GM12892 (cell line): ENCODE data around the gene AFDN. TPM values are rescaled to one million over a fixed set of nuclear protein-coding genes. Genes with fewer than 3 reads are reported as not detected.

Source experiments
- DNase-seq: peaks from one replicate; pipeline ENCODE4 v3.0.0; 2011; ENCODE audit not compliant: insufficient read length
- FAIRE-seq: peaks from 2 replicates; lab custom pipeline; 2011; peaks lifted over from hg19 to GRCh38; lab: Jason Lieb, UNC
- POLR2A ChIP-seq: IDR thresholded peaks from 2 replicates; pipeline ENCODE4 v1.6.1; 2011; ENCODE audit warnings: low read depth, low read length, control low read depth
- POLR2AphosphoS5 ChIP-seq: IDR thresholded peaks from 2 replicates; pipeline ENCODE4 v1.6.1; 2011; ENCODE audit warnings: low read depth, low read length, control low read depth
- TAF1 ChIP-seq: IDR thresholded peaks from 2 replicates; pipeline ENCODE4 v1.6.1; 2011; ENCODE audit warnings: low read depth, mild to moderate bottlenecking, control low read depth, low read length, borderline replicate concordance
- polyA plus RNA-seq: library from polyadenylated mRNA; unstranded; fragments of >200 nt; gene quantifications from one replicate; pipeline ENCODE4 v1.2.1, GENCODE V29; 2012; ENCODE audit warnings: missing spikeins, inconsistent platforms; ENCODE audit not compliant: missing spikeins

Gene AFDN, protein sequence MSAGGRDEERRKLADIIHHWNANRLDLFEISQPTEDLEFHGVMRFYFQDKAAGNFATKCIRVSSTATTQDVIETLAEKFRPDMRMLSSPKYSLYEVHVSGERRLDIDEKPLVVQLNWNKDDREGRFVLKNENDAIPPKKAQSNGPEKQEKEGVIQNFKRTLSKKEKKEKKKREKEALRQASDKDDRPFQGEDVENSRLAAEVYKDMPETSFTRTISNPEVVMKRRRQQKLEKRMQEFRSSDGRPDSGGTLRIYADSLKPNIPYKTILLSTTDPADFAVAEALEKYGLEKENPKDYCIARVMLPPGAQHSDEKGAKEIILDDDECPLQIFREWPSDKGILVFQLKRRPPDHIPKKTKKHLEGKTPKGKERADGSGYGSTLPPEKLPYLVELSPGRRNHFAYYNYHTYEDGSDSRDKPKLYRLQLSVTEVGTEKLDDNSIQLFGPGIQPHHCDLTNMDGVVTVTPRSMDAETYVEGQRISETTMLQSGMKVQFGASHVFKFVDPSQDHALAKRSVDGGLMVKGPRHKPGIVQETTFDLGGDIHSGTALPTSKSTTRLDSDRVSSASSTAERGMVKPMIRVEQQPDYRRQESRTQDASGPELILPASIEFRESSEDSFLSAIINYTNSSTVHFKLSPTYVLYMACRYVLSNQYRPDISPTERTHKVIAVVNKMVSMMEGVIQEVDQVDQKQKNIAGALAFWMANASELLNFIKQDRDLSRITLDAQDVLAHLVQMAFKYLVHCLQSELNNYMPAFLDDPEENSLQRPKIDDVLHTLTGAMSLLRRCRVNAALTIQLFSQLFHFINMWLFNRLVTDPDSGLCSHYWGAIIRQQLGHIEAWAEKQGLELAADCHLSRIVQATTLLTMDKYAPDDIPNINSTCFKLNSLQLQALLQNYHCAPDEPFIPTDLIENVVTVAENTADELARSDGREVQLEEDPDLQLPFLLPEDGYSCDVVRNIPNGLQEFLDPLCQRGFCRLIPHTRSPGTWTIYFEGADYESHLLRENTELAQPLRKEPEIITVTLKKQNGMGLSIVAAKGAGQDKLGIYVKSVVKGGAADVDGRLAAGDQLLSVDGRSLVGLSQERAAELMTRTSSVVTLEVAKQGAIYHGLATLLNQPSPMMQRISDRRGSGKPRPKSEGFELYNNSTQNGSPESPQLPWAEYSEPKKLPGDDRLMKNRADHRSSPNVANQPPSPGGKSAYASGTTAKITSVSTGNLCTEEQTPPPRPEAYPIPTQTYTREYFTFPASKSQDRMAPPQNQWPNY (N-terminal part only)
- 21.7 TPM for polyA plus RNA-seq

DNA sequence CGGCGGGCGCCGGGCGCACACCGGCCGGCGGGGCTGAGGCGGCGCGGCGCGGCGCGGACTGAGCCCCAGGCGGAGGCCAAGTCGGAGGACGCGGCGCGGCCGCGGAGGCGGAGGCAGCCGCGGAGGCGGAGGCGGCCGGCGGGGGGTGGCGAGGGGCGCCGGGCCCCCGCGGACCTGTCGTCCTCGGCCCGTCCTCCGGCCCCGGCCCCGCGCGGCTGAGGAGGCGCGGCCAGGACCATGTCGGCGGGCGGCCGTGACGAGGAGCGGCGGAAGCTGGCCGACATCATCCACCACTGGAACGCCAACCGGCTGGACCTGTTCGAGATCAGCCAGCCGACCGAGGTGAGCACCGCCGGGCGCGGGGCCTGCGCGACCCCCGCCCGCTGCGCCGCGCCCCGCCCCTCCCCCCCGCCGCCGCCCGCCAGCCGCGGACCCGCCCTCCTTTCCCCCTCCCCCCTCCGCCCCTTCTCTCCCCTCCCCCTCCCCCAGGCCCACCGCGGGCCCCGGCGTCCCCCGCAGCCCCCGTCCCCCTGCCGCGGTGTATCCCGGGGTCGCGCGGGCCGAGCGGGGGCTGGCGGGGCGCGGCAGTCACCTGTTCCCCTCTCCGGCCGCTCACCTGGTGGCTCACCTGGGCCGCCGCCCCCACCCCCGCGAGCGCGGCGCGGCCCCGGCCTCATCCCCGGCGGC, at the start of gene AFDN:
AFDN (plus strand) TSS at position 16 of the 687 bp plus-strand sequence; CDS start at position 238, 222 bp downstream.
- peak; percentile 52 for DNase-seq
- TF ChIP-seq POLR2A, result peak; percentile 32; the same call in 1 of the 2 replicates
- TF ChIP-seq POLR2AphosphoS5, result no peak
- peak; percentile 67 for FAIRE-seq

DNA sequence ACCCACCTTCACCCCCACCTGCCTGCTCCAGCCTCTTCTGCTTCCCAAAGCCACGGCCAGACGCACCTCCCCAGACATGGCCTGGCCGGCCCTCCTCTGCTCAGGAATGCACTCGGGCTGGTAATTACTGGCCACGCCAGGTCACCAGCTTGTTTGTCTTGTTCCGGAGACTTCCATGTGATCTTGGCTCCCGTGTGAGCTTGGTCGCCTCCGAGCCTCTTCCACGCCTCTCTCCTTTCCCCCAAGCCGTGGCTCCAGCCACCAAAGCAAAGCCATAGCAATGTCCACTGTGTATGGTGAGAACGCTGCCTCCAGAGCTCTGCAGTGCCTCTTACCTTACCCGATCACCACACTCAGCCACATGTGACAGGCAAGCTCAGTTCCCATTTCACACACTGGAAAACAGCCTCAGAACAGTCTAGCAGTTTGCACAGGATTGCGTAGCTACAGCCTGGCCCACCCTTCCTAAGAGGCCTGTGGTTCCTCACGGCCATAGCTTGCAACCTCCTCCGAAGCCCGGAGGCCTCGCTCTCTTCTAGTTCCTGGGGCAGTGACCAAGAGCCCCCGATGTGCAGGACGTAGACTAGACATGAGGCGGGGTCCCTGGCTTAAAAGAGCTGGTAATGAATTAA, 48.1 kb upstream of the AFDN start:
- FAIRE-seq (no peak), DNase-seq (no peak)
- TF ChIP-seq POLR2A (no peak), TAF1 (no peak), POLR2AphosphoS5 (no peak)

DNA sequence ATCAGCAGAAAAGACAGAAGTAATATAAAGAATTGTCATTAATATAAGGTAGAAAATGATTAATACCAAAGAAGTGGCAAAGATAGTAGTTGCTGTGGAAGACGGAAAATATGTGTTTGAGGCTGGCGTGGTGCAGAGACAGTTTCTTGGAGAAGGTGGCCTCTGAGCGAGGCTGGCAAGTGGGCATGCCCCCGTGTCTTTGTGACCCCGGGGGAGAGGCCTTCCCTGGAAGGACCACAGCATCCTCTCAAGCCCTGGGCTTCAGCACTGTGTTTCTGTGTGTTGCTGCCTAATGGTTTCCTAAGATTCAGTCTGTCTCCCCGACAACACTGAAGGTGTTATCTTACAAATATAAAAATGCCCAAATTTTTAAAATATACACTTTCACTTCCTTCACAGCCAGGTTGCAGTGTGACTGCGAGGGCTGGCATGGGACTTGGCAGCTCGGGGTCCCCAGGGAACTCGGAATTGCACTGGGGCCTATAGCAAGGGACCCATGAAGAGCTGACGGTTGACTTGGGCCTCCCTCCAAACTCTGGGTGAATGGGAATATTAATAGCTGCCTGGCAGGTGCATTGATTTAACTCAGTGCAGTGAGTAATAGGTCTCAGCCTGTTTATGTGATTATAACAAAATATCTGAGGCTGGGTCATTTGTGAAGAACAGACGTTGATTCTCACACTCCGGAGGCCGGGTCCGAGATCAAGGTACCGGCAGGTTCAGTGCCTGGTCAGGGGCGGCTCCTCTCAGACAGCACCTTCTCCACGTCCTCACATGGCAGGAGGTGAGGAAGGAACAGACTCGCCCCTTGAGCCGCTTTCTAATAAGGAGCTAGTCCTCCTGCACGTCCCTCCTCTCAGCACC, 47.4 kb upstream of the AFDN start:
- DNase-seq (no peak), FAIRE-seq (no peak)

DNA sequence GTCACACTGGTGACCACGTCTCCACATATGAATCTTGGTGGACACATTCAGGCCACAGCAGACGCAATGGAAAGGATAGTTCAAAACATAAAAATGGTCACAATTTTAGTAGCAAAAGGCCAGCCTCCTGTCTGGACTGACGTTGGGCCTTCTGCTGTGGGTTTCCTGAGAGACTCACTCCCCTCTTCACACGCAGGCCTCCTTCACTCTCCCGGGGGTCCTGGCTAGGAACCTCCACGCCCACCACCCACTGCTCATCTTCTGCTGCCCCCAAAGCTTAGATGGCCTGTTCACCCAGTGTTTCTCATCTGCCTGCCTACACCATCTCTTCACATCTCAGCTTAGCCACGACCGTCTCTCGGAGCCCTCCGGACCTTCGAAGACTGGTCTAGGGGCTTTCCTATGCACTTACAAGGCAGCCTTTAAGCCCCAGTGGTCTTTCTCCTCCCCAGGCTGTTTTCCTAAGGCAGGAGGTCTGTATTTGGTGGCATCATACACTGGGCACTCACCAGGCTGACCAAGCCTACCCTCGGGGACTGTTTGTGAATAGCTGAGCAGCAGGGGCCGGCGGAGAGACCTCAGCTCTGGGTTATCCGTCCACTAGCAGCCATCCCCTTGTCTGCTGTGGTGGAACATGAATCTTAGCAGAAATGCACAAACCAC, 46.6 kb upstream of the AFDN start:
- TF ChIP-seq TAF1 (no peak), POLR2A (no peak), POLR2AphosphoS5 (no peak)
- DNase-seq (no peak), FAIRE-seq (no peak)

More for the DNA sequence above, 47.4 kb upstream of the AFDN start:
- TF ChIP-seq TAF1 (no peak), POLR2A (no peak), POLR2AphosphoS5 (no peak)

DNA sequence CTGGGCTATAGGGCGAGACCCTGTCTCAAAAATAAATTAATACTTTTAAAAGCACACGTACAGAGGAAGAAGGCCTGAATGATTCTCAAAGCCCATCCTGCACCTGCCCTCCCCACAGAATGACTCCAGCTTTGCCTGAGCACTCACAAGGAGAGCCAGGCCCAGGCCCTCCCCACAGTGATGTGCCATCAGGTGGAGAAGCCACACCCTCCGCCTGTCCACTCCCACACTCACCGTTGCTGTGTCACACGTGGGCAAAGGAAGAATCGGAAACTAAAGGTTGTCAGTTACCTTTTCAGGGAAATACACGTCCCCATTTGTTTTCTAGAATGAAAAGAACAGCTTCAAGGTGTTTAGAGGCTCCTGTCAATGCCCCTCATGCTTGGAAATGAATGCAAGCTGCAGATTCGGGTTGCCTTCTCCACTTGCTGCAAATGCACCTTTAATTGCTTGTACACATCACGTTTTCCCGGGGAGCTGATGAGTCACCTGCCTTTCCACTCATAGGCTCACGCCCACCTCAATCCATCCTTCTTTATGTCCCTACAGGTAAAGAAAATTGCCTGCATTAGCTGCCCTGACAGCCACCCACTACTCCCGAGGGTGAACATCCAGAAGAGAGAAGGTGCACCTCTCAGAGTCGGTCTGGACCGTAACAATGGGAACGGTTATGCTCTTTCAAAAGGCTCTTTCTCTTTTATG, 45.5 kb upstream of the AFDN start:
- TF ChIP-seq POLR2A (no peak), POLR2AphosphoS5 (no peak), TAF1 (no peak)
- FAIRE-seq, result no peak
- DNase-seq, result no peak

DNA sequence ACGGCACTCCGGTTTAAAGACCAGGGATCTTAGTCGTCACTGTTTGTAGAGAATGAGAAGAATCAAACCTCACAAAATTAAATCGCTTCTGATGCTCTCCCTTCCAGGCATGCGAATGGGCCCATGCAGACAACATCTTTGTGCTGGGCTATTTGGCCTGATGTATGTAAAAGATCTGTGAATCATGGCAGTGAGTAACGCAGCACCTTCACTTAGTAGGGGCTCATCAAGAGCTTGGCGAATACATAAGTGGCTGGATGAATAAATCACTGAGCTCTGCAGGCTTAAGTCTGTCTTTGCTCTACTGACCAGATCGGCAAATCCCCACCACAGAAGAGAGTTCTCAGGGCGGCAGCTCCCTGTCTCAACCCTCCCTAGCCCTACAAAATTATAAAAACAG, 44.8 kb upstream of the AFDN start:
- no peak for TF ChIP-seq POLR2A
- no peak for TF ChIP-seq POLR2AphosphoS5
- no peak for TF ChIP-seq TAF1
- FAIRE-seq (no peak), DNase-seq (no peak)

DNA sequence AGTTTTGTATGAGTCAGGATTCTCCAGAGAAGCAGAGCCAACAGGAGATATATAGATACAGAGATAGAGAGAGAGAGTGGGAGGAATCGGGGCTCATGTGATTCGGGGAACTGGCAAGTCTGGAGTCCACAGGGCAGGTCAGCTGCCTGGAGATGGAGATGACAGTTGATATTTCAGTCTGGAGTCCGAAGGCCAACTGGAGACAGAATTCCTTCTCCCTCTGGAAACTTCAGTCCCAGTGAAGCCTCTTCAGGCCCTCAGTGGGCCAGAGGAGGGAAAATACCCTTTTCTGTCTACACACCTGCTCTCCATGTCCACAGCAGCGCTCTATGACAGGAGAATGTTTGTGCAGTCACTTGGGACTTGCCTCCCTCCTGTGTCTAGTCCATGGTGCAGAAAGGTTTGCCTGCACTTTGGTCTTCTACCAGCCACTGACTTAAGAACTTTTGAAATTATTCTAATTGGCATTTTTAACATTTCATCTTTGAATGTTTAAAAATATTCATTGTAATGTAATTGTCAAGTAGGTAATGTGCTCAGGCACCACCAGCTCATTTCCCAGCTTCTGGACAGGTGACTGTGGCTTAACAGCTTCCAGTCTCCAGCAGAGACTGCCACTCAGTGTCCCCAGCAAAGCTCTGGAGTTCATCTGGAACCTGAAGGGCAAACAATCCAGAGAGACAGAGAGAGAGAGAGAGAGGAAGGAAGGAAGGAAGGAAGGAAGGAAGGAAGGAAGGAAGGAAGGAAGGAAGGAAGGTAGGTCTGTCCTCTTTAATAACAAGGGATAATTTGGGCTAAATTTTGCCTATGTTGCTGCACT, 43.8 kb upstream of the AFDN start:
- DNase-seq, result no peak
- no peak for TF ChIP-seq POLR2A
- TF ChIP-seq POLR2AphosphoS5, result no peak
- TF ChIP-seq TAF1, result no peak
- FAIRE-seq, result no peak
